ENCODE results near the gene PRKG1. TPM values are rescaled to one million over a fixed set of nuclear protein-coding genes. Genes with fewer than 3 reads are reported as not detected.
A peak's percentile ranks its signal among the peaks of the same experiment; 100 is the strongest.
"Not testable (repeated sequence)": the region's sequence is repeated elsewhere in the genome, so short reads cannot be mapped to it uniquely, and the experiment has no call there.

Gene PRKG1
- total and polyA plus RNA-seq, 2 donors from 2014 or later = 3.6 to 14.8 TPM

DNA sequence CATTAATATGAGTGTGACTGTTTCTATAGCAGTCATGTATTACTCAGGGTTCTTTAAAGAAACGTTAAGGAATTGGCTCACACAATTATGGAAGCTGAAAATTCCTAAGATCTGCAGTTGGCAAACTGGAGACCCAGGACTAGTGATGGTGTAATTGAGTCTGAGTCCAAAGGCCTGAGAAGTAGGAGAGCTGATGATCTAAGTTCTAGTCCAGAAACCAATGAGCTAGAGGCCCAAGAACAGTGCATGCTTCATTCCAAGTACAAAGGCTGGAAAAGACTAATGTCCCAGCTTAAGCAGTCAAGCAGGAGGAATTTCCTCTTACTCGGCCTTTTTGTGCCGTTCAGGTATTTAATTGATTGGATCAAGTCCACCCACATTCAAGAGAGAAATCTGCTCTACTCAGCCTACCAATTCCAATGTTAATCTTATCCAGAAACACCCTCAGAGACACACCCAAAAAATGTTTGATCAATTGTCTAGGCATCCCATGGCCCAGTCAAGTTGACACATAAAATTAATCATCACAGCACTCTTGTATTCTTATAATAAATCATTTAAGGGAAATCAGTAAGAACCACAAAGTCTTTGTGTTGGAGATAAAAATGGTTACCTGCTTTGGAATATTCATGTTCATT is 312.1 kb downstream of the PRKG1 start:
- no peak for TF ChIP-seq CTCF (IDR thresholded peaks at IDR 0.05; ENCODE audit: borderline replicate concordance, extremely low read depth, insufficient read depth)
- H3K36me3 ChIP-seq (ENCODE audit: control insufficient read depth in 2 of 3, insufficient read depth in 3 of 3, low read length in 3 of 3) = no peaks in the 10 kb centered on the region
- H3K27ac ChIP-seq (ENCODE audit: low read depth in 2 of 2, low read length in 2 of 2) = no peak overlapping the region
- no peaks in the 10 kb centered on the region for H3K9me3 ChIP-seq (ENCODE audit: control insufficient read depth in 2 of 3, insufficient read depth in 1 of 3, low read length in 3 of 3)
- no peaks in the 10 kb centered on the region for H3K27me3 ChIP-seq (ENCODE audit: control insufficient read depth, insufficient read depth, low read length)
- H3K4me1 ChIP-seq (ENCODE audit: control insufficient read depth in 2 of 3, insufficient read depth in 2 of 3, low read depth in 1 of 3, low read length in 3 of 3) = peaks cover 0 to 3% (median 0%) of the 10 kb centered on the region in 3 donors
- no peak overlapping the region for H3K9ac ChIP-seq (ENCODE audit: low read length in 3 of 3)
- no peak overlapping the region for H3K4me3 ChIP-seq (ENCODE audit: low read length in 3 of 3)
- intact Hi-C loops (cut with DNase I) = no loop called here
- DNase-seq (no peak), FAIRE-seq (no peak)

DNA sequence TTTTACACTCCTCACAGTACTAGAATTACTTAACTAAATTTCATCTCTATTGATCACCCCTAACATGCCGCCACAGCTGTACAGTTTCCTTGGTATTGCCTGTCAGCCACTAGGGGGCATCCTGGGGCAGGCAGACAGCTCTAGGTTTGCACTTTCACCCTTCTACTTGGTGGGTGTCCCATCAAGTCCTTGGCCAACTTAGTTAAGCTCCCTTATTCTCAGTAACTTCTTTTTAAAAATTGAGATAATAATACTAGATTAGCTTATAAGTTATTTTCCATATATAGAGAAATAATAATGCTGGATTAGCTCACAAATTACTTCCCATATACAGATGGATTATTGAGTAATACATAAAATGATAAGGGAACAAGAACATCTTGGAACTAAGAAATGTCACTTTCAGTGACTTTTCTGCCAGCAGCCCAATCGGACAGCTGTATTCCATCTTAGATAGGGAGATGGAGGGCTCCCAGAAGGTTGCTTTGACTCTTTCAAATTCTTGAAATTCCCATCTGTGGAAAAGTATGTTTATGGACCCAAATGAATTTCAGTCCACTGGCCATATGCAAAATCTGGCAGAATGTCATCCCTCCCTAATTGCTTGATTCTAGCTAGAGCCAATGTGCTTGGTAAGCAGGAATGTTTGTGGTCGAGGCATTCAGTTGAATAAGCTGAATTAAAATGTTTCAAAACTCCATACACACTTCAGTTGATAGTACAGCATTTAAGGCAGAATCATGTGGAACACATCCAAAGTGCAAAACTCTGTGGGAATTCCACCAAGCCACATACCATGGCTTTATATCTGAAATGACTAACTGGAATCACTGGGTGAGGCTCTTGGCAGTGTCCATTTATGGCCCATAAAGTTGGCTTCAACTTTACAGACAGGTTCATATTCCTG is 315.4 kb downstream of the PRKG1 start:
- H3K9ac ChIP-seq (ENCODE audit: low read length in 3 of 3) = no peak overlapping the region
- H3K4me1 ChIP-seq (ENCODE audit: control insufficient read depth in 2 of 3, insufficient read depth in 2 of 3, low read depth in 1 of 3, low read length in 3 of 3) = peaks cover 0 to 3% (median 0%) of the 10 kb centered on the region in 3 donors
- no peaks in the 10 kb centered on the region for H3K27me3 ChIP-seq (ENCODE audit: control insufficient read depth, insufficient read depth, low read length)
- intact Hi-C loops (cut with DNase I) = no loop called here
- DNase-seq (peak in 1 of 5 donors; percentile 20), FAIRE-seq (no peak)
- no peaks in the 10 kb centered on the region for H3K9me3 ChIP-seq (ENCODE audit: control insufficient read depth in 2 of 3, insufficient read depth in 1 of 3, low read length in 3 of 3)
- peak; percentile 42 for TF ChIP-seq CTCF (IDR thresholded peaks at IDR 0.05; ENCODE audit: borderline replicate concordance, extremely low read depth, insufficient read depth)
- no peak overlapping the region for H3K4me3 ChIP-seq (ENCODE audit: low read length in 3 of 3)
- no peaks in the 10 kb centered on the region for H3K36me3 ChIP-seq (ENCODE audit: control insufficient read depth in 2 of 3, insufficient read depth in 3 of 3, low read length in 3 of 3)
- H3K27ac ChIP-seq (ENCODE audit: low read depth in 2 of 2, low read length in 2 of 2) = no peak overlapping the region

GRCh38 chr10:51393006-51393405 is 318.7 kb downstream of the PRKG1 start:
- DNase-seq; H3K4me3 ChIP-seq (ENCODE audit: low read length in 3 of 3); intact Hi-C loops (cut with DNase I); H3K4me1 ChIP-seq (ENCODE audit: control insufficient read depth in 2 of 3, insufficient read depth in 2 of 3, low read depth in 1 of 3, low read length in 3 of 3); H3K27ac ChIP-seq (ENCODE audit: low read depth in 2 of 2, low read length in 2 of 2); H3K9ac ChIP-seq (ENCODE audit: low read length in 3 of 3); H3K9me3 ChIP-seq (ENCODE audit: control insufficient read depth in 2 of 3, insufficient read depth in 1 of 3, low read length in 3 of 3); FAIRE-seq; H3K27me3 ChIP-seq (ENCODE audit: control insufficient read depth, insufficient read depth, low read length); H3K36me3 ChIP-seq (ENCODE audit: control insufficient read depth in 2 of 3, insufficient read depth in 3 of 3, low read length in 3 of 3): not testable (repeated sequence)

GRCh38 chr10:51394039-51394438 is 319.8 kb downstream of the PRKG1 start:
- DNase-seq (peak in 3 of 5 donors; percentile 24 to 64 (median 50)), FAIRE-seq (no peak)
- intact Hi-C loops (cut with DNase I) = no loop called here

More at GRCh38 chr10:51394039-51394438, 319.8 kb downstream of the PRKG1 start:
- TF ChIP-seq CTCF (IDR thresholded peaks at IDR 0.05; ENCODE audit: borderline replicate concordance, extremely low read depth, insufficient read depth) = no peak
- H3K36me3 ChIP-seq (ENCODE audit: control insufficient read depth in 2 of 3, insufficient read depth in 3 of 3, low read length in 3 of 3) = no peaks in the 10 kb centered on the region
- no peak overlapping the region for H3K9ac ChIP-seq (ENCODE audit: low read length in 3 of 3)
- H3K4me1 ChIP-seq (ENCODE audit: control insufficient read depth in 2 of 3, insufficient read depth in 2 of 3, low read depth in 1 of 3, low read length in 3 of 3) = peaks cover 0 to 6% (median 0%) of the 10 kb centered on the region in 3 donors
- H3K27me3 ChIP-seq (ENCODE audit: control insufficient read depth, insufficient read depth, low read length) = no peaks in the 10 kb centered on the region
- H3K4me3 ChIP-seq (ENCODE audit: low read length in 3 of 3) = no peak overlapping the region
- H3K27ac ChIP-seq (ENCODE audit: low read depth in 2 of 2, low read length in 2 of 2) = no peak overlapping the region
- H3K9me3 ChIP-seq (ENCODE audit: control insufficient read depth in 2 of 3, insufficient read depth in 1 of 3, low read length in 3 of 3) = no peaks in the 10 kb centered on the region
